Occipital lobe (tissue), 1 donor: ENCODE results near the gene FAHD1. TPM values are rescaled to one million over a fixed set of nuclear protein-coding genes. Genes with fewer than 3 reads are reported as not detected.

Experiments
- total RNA-seq: library from RNA; depleted of rRNA; stranded (reverse); fragments of >200 nt; gene quantifications from one replicate; pipeline ENCODE4 v1.2.3, GENCODE V29; 2014

Gene FAHD1
- total RNA-seq, 1 donor from 2014 or later: 63.6 TPM

Other genes with a start within 250 kb of the FAHD1 start
- 51.0 TPM for gene IFT140, start 215.1 kb upstream of the FAHD1 start, total RNA-seq
- gene CRAMP1, start 214.8 kb upstream of the FAHD1 start, total RNA-seq: 8.0 TPM
- gene JPT2, start 148.9 kb upstream of the FAHD1 start, total RNA-seq: 28.5 TPM
- gene MAPK8IP3, start 121.0 kb upstream of the FAHD1 start, total RNA-seq: 84.5 TPM
- gene NME3, start 55.7 kb upstream of the FAHD1 start, total RNA-seq: 26.2 TPM
- 6.9 TPM for gene EME2, start 54.4 kb upstream of the FAHD1 start, total RNA-seq
- 30.6 TPM for gene MRPS34, start 54.1 kb upstream of the FAHD1 start, total RNA-seq
- gene SPSB3, start 44.6 kb upstream of the FAHD1 start, total RNA-seq: 60.5 TPM
- gene NUBP2, start 44.2 kb upstream of the FAHD1 start, total RNA-seq: 37.9 TPM
- not detected for gene IGFALS, start 33.5 kb upstream of the FAHD1 start, total RNA-seq
- 49.1 TPM for gene HAGH, start 381 bp upstream of the FAHD1 start, total RNA-seq
- not detected for gene MEIOB, start 45.0 kb downstream of the FAHD1 start, total RNA-seq
- not detected for gene HS3ST6, start 91.2 kb downstream of the FAHD1 start, total RNA-seq
- gene MSRB1, start 116.0 kb downstream of the FAHD1 start, total RNA-seq: 3.6 TPM
- gene RPL3L, start 127.5 kb downstream of the FAHD1 start, total RNA-seq: not detected
- gene NDUFB10, start 132.3 kb downstream of the FAHD1 start, total RNA-seq: 63.9 TPM
- gene RPS2, start 137.6 kb downstream of the FAHD1 start, total RNA-seq: 1,574 TPM
- not detected for gene RNF151, start 139.7 kb downstream of the FAHD1 start, total RNA-seq
- gene TBL3, start 144.8 kb downstream of the FAHD1 start, total RNA-seq: 12.0 TPM
- gene NOXO1, start 154.3 kb downstream of the FAHD1 start, total RNA-seq: 0.78 TPM
- gene GFER, start 157.0 kb downstream of the FAHD1 start, total RNA-seq: 10.9 TPM
- gene SYNGR3, start 162.8 kb downstream of the FAHD1 start, total RNA-seq: 81.3 TPM
- gene ZNF598, start 182.6 kb downstream of the FAHD1 start, total RNA-seq: 5.5 TPM
- gene NPW, start 192.6 kb downstream of the FAHD1 start, total RNA-seq: not detected
- gene NHERF2, start 199.7 kb downstream of the FAHD1 start, total RNA-seq: 9.8 TPM
- 20.3 TPM for gene NTHL1, start 220.6 kb downstream of the FAHD1 start, total RNA-seq
- 47.3 TPM for gene TSC2, start 220.8 kb downstream of the FAHD1 start, total RNA-seq